GM19240 (cell line): ENCODE measurements around the gene ENTPD8.
"Not testable (repeated sequence)": the region's sequence is repeated elsewhere in the genome, so short reads cannot be mapped to it uniquely, and the experiment has no call there.

Source experiments
- DNase-seq: peaks from one replicate; pipeline ENCODE4 v3.0.0; 2011; ENCODE audit warnings: low spot score; ENCODE audit not compliant: insufficient read length

ENTPD8 gene

GRCh38 chr9:137416006-137416562, 25.1 kb downstream of the ENTPD8 start:
- no peak for DNase-seq

- DNase-seq = no peak
Observed at GRCh38 chr9:137415451-137415850, 25.7 kb downstream of the ENTPD8 start.

GRCh38 chr9:137412431-137412830, 28.7 kb downstream of the ENTPD8 start:
- no peak for DNase-seq

GRCh38 chr9:137411645-137412380, 29.3 kb downstream of the ENTPD8 start:
- DNase-seq = peak; percentile 77

GRCh38 chr9:137411260-137411644, 29.9 kb downstream of the ENTPD8 start:
- no peak for DNase-seq

- DNase-seq = no peak
Observed at GRCh38 chr9:137410891-137411249, 30.3 kb downstream of the ENTPD8 start.

- not testable (repeated sequence) for DNase-seq
Observed at GRCh38 chr9:137410236-137410890, 30.8 kb downstream of the ENTPD8 start.

GRCh38 chr9:137409515-137409914, 31.6 kb downstream of the ENTPD8 start:
- DNase-seq = no peak

- DNase-seq = no peak
Observed at GRCh38 chr9:137408651-137409405, 32.3 kb downstream of the ENTPD8 start.

- no peak for DNase-seq
Observed at GRCh38 chr9:137407590-137408300, 33.4 kb downstream of the ENTPD8 start.

GRCh38 chr9:137406876-137407589, 34.1 kb downstream of the ENTPD8 start:
- DNase-seq = no peak

GRCh38 chr9:137406085-137406760, 34.9 kb downstream of the ENTPD8 start:
- DNase-seq = no peak

- DNase-seq = no peak
Observed at GRCh38 chr9:137405677-137406081, 35.5 kb downstream of the ENTPD8 start.

- no peak for DNase-seq
Observed at GRCh38 chr9:137404961-137405567, 36.1 kb downstream of the ENTPD8 start.

GRCh38 chr9:137403269-137403668, 37.9 kb downstream of the ENTPD8 start:
- no peak for DNase-seq

- DNase-seq = no peak
Observed at GRCh38 chr9:137402746-137403145, 38.4 kb downstream of the ENTPD8 start.

GRCh38 chr9:137398561-137399468, 42.3 kb downstream of the ENTPD8 start:
- no peak for DNase-seq

GRCh38 chr9:137397675-137398423, 43.3 kb downstream of the ENTPD8 start:
- DNase-seq = no peak
